Choroid plexus epithelial cell (primary cell): ENCODE measurements around the gene SALL3.
"Not testable (repeated sequence)": the region's sequence is repeated elsewhere in the genome, so short reads cannot be mapped to it uniquely, and the experiment has no call there.

Source experiments
- DNase-seq: peaks from one replicate; pipeline ENCODE4 v3.0.0-alpha.2; 2010; ENCODE audit warnings: low read depth
- H3K4me3 ChIP-seq: 2 replicates; pipeline ENCODE4 v1.5.1; 2011; ENCODE audit warnings: low read depth, mild to moderate bottlenecking, control low read depth, low read length, moderate library complexity
- TF ChIP-seq, protein P1 (sequence below): conservative IDR thresholded peaks from 2 replicates; pipeline ENCODE4 v1.5.1; 2011; ENCODE audit warnings: low read depth, mild to moderate bottlenecking, control low read depth, inconsistent platforms, low read length, moderate library complexity

The SALL3 gene

DNA sequence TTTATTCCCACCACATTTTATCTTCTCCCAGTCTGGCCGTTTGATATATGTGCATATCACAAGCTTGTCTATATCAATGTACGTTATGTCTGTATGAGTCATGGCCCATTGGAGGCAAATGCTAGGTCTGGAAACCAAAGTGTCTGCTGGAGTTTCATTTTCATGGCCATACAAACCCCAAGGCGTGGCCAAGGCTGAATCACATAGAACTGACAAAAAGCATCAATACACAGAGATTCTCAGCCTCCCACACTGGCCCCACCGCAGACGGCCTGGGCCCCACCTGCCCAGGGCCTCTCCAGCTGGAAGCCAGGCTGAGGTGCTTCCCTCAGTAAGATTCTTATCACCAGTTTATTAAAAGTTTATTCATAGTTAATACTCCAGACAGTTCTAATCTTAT, 40.5 kb upstream of the SALL3 start:
- TF ChIP-seq, protein P1, sequence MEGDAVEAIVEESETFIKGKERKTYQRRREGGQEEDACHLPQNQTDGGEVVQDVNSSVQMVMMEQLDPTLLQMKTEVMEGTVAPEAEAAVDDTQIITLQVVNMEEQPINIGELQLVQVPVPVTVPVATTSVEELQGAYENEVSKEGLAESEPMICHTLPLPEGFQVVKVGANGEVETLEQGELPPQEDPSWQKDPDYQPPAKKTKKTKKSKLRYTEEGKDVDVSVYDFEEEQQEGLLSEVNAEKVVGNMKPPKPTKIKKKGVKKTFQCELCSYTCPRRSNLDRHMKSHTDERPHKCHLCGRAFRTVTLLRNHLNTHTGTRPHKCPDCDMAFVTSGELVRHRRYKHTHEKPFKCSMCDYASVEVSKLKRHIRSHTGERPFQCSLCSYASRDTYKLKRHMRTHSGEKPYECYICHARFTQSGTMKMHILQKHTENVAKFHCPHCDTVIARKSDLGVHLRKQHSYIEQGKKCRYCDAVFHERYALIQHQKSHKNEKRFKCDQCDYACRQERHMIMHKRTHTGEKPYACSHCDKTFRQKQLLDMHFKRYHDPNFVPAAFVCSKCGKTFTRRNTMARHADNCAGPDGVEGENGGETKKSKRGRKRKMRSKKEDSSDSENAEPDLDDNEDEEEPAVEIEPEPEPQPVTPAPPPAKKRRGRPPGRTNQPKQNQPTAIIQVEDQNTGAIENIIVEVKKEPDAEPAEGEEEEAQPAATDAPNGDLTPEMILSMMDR, result no peak
- H3K4me3 ChIP-seq, result no peak overlapping the region
- DNase-seq, result no peak

DNA sequence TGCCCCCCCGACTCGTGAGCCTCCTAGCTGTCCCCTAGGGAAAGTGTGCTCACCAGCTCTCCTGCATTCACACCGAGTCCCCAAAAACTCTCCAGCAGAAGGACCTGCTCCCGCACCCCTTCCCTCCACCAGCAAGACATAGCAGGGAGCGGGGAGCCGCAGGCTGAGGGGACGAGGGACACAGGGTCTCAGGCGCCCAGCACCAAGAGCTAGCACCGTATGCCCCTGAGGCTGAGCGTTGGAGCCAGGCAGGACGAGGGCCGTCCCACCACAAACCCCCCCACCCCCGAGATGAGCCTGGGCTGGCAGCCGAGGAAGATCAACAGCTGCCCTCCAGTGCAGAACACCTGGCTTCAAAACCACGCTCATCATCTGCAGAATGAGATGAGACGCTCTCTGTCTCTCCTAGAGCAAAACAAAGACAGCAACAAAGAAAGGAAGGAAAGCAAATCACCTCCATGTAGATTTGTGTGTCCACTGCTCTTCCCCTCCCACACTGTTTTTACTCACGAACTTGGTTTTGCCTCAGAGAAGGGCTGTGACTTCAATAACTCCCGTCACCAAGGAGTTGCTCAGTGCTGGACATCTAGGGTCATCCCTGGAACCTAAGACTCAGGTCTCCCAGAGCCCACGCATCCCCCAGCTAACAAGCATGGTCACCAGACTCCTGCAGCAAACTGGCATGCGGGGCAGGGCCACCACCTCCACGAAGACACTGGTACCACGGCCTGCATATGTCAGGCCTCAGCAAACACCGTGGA, 39.7 kb upstream of the SALL3 start:
- TF ChIP-seq, protein P1, result no peak
- DNase-seq, result no peak
- no peak overlapping the region for H3K4me3 ChIP-seq

DNA sequence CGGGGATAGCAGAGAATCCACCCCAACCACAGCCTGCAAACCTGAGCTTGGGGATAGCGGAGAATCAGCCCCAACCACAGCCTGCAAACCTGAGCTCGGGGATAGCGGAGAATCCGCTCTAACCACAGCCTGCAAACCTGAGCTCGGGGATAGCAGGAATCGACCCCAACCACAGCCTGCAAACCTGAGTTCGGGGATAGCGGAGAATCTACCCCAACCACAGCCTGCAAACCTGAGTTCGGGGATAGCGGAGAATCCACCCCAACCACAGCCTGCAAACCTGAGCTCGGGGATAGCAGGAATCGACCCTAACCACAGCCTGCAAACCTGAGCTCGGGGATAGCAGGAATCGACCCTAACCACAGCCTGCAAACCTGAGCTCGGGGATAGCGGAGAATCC, 37.4 kb upstream of the SALL3 start:
- H3K4me3 ChIP-seq, DNase-seq: not testable (repeated sequence)

DNA sequence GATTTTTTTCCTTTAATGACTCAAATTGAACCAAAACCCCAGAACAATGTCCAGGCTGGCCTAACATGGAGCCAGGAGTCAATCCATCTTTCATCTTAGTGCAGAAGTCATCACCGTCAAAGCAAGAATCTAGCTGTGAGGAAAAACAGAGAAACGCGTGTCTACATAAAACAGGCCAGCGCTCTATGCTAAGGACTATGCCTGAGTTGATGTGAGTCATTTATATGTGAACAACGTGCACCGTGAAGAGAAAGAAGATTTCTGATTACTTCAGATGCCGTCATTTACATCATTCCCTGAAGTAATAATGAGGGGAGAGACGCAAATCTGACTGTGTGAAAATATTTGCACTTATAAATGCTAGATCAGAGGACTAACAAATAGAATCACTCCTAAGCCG, 34.0 kb upstream of the SALL3 start:
- no peak for DNase-seq
- TF ChIP-seq, protein P1, result no peak
- no peak overlapping the region for H3K4me3 ChIP-seq

DNA sequence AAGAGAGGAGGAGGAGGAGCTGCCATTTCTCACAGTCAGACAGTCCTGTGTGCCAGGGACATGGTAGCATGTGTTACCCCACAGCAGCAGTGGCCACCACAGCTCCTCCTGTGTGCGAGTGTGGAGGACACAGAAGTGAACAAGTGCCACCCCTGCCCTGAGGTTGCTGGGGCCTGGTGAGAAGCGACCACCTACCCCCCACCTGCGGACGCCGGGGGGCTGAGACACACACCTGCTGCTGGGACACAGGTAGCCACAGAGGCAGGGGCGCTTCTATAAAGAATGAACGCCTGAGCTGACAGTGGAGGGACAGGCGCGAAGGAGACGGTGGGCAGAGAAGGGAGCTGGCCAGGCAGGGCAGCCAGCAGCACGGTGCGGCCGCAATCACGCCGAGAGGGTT, 32.3 kb upstream of the SALL3 start:
- no peak overlapping the region for H3K4me3 ChIP-seq
- no peak for DNase-seq
- TF ChIP-seq, protein P1, result no peak

DNA sequence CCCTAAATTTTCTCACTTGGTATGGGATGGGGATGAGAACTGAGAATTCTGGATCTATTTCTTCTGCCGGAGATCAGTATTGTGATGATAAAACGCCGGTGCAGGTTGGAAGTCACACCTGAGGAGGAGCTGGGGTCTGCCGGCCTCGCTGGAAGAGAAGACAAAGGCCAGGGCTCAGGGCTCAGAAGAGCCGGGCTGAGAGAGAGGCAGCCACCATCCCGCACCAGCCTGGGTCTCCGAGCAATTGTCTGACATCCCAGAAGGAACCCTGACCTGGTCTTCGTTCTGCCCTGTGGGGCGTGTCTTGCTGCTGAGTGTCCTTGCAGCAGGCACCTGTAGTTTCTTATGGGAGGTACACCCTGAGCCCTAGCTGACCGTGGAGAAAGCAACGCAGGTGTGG, 31.4 kb upstream of the SALL3 start:
- no peak for DNase-seq
- H3K4me3 ChIP-seq, result no peak overlapping the region
- TF ChIP-seq, protein P1, result no peak

DNA sequence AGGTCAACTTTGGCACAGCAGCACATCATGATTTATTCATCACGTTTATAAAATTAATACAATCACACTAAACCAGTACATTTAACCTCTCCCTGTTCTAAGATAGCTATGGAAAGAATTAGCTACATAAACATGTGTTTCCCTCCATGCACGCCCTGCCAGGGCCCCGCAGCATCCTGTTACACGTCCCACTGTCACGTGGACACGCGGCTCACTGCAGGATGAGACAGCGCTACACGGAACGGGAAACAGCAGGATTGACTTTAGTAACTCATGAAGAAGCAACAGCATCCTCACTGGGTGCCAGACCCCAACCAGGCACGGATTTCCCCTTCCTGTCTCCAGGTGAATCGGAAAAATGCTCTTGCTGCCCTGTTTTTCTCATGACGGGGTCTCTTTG, 30.9 kb upstream of the SALL3 start:
- H3K4me3 ChIP-seq, result no peak overlapping the region
- TF ChIP-seq, protein P1, result no peak
- DNase-seq, result no peak
